IPS DF 4.7 (cell line): ENCODE measurements around the gene KRT6B.
"Not testable (repeated sequence)": the region's sequence is repeated elsewhere in the genome, so short reads cannot be mapped to it uniquely, and the experiment has no call there.

Source experiments
- DNase-seq: peaks from one replicate; pipeline ENCODE4 v3.0.0-alpha.2; 2013; ENCODE audit warnings: low spot score; ENCODE audit errors: extremely low read depth

Gene KRT6B

GRCh38 chr12:52413782-52414345 is 38.1 kb downstream of the KRT6B start:
- no peak for DNase-seq

GRCh38 chr12:52413202-52413601 is 38.7 kb downstream of the KRT6B start:
- no peak for DNase-seq

GRCh38 chr12:52411815-52412214 is 40.1 kb downstream of the KRT6B start:
- no peak for DNase-seq

GRCh38 chr12:52410589-52411248 is 41.2 kb downstream of the KRT6B start:
- not testable (repeated sequence) for DNase-seq

GRCh38 chr12:52407918-52408317 is 44.0 kb downstream of the KRT6B start:
- no peak for DNase-seq

GRCh38 chr12:52405922-52406385 is 46.0 kb downstream of the KRT6B start, which contains the start of gene KRT82:
TSS of gene KRT82 (minus strand) at chr12:52406335. CDS start at chr12:52406277, 58 bp downstream.
- no peak for DNase-seq

- no peak for DNase-seq
These were observed 47.0 kb downstream of the KRT6B start for GRCh38 chr12:52404951-52405350.

GRCh38 chr12:52403561-52403960 is 48.4 kb downstream of the KRT6B start:
- no peak for DNase-seq

- no peak for DNase-seq
These were observed 48.9 kb downstream of the KRT6B start for GRCh38 chr12:52402873-52403540.

- DNase-seq: no peak
These were observed 49.6 kb downstream of the KRT6B start for GRCh38 chr12:52402377-52402776.

- no peak for DNase-seq
These were observed 50.0 kb downstream of the KRT6B start for GRCh38 chr12:52401926-52402325.

GRCh38 chr12:52401526-52401925 is 50.4 kb downstream of the KRT6B start:
- DNase-seq: no peak

- DNase-seq: no peak
These were observed 51.0 kb downstream of the KRT6B start for GRCh38 chr12:52400906-52401305.

- no peak for DNase-seq
These were observed 52.2 kb downstream of the KRT6B start for GRCh38 chr12:52399756-52400155.

GRCh38 chr12:52398176-52398575 is 53.8 kb downstream of the KRT6B start:
- DNase-seq: no peak

- DNase-seq: no peak
These were observed 55.3 kb downstream of the KRT6B start for GRCh38 chr12:52396656-52397055.
